ENCODE data around the gene SENP7. TPM values are rescaled to one million over a fixed set of nuclear protein-coding genes. Genes with fewer than 3 reads are reported as not detected.
"Not testable (repeated sequence)": the region's sequence is repeated elsewhere in the genome, so short reads cannot be mapped to it uniquely, and the experiment has no call there.

The SENP7 gene
- total RNA-seq, 2 donors from 2014 or later = 9.3 to 10.6 TPM

DNA sequence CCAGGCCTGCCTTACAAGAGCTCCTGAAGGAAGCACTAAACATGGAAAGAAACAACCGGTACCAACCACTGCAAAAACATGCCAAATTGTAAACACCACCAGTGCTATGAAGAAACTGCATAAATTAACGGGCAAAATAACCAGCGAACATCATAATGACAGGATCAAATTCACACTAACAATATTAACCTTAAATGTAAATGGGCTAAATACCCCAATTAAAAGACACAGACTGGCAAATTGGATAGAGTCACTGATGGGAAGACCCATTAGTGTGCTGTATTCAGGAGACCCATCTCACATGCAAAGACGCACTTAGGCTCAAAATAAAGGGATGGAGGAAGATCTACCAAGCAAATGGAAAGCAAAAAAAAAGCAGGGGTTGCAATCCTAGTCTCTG is 44.3 kb downstream of the SENP7 start:
- intact Hi-C loops (cut with DNase I); ATAC-seq: not testable (repeated sequence)

DNA sequence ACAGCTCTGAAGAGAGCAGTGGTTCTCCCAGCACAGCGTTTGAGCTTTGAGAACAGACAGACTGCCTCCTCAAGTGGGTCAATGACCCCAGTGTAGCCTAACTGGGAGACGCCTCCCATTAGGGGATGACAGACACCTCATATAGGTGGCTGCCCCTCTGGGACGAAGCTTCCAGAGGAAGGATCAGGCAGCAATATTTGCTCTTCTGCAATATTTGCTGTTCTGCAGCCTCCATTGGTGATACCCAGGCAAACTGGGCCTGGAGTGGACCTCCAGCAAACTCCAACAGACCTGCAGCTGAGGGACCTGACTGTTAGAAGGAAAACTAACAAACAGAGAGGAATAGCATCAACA is 45.7 kb downstream of the SENP7 start:
- intact Hi-C loops (cut with DNase I); DNase-seq; ATAC-seq: not testable (repeated sequence)

More for the DNA sequence above, 44.3 kb downstream of the SENP7 start:
- DNase-seq = not testable (repeated sequence)

DNA sequence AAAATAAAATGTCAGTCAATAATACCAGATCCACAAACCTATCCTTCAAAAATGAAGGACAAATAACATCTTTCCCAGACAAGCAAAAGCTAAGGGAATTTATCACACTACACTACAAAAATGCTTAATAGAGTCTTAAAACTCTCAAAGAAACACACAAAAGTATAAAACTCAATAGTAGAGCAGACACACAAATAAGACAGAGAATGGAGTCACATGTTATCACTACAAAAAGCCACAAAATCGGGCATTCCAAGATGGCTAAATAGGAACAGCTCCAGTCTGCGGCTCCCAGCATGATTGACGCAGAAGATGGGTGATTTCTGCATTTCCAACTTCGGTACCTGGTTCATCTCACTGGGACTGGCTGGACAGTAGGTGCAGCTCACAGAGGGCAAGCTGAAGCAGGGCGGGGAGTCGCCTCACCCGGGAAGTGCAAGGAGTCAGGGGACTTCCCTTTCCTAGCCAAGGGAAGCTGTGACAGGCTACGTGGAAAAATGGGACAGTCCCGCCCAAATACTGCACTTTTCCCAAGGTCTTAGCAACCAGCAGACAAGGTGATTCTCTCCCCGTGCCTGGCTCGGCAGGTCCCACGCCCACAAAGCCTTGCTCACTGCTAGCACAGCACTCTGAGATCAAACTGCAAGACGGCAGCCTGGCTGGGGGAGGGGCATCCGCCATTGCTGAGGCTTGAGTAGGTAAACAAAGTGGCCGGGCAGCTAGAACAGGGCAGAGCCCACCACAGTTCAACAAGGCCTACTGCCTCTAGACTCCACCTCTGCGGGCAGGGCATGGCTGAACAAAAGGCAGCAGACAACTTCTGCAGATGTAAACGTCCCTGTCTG is 46.3 kb downstream of the SENP7 start:
- ATAC-seq (no peak), DNase-seq (no peak)
- intact Hi-C loops (cut with DNase I) = no loop called here

DNA sequence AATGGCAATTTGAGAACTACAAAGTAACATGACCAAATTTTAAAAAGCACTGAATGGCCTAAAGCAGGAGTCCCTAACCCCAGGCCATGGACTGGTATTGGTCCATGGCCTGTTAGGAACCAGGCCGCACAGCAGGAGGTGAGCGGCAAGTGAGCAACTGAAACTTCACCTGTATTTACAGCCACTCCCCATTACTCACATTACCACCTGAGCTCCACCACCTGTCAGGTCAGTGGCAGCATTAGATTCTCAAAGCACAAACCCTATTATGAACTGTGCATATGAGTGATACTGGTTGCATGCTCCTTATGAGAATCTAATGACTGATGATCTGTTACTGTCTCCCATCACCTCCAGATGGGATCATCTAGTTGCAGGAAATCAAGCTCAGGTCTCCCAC is 48.8 kb downstream of the SENP7 start:
- ATAC-seq (no peak), DNase-seq (no peak)
- intact Hi-C loops (cut with DNase I) = no loop called here

DNA sequence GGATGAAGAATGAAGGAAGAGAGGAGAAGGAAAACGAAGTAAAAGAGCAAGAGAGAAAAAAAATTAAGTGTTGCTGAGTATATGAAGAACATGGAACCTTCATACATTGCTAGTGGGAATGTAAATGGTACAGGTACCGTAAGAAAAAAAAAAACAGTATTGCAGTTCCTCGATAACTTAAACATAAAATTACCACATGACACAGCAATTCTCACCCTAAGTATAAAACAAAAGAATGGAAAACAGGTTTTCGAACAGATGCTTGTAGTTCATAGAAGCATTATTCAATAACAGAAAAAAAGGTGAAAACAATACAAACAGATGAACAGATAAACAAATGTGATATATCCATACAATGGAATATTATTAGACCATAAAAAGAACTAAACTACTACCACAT is 51.6 kb downstream of the SENP7 start:
- ATAC-seq (no peak), DNase-seq (no peak)
- intact Hi-C loops (cut with DNase I) = no loop called here

DNA sequence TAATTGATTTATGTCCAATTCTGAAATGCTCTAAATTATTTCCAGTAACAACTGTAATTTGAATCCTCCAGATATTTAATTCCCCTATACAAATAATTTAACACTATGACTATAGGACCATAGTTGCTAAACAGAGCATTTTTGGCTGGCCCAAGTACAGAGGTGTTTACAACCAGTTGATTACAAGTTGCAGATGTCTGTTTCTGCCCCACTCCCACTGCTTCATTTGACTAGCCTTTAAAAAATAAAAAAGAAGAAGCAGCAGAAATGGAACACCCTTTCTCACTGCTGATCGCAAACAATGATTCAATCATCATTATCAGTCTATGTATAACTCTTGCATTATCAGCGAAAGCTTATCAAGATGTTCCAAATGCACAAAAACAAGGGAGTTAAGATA is 54.6 kb downstream of the SENP7 start:
- intact Hi-C loops (cut with DNase I) = no loop called here
- ATAC-seq = no peak
- no peak for DNase-seq

DNA sequence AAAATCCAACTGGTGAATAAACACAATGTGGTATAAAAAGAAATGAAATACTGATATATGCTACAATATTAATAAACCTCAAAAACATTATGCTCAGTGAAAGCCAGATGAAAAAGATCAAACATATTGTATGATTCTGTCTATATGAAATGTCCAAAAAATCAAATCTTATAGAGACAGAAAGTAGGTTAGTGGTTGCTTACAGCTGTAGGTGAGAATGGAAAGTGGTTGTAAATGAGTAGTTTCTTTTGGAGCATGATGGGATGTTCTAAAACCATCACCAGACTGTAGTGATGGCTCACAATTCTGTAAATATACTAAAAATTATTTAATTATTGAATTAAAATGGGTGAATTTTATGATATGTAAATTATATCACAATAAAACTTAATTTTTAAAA is 58.4 kb downstream of the SENP7 start:
- ATAC-seq = no peak
- no peak for DNase-seq
- intact Hi-C loops (cut with DNase I) = no loop called here

DNA sequence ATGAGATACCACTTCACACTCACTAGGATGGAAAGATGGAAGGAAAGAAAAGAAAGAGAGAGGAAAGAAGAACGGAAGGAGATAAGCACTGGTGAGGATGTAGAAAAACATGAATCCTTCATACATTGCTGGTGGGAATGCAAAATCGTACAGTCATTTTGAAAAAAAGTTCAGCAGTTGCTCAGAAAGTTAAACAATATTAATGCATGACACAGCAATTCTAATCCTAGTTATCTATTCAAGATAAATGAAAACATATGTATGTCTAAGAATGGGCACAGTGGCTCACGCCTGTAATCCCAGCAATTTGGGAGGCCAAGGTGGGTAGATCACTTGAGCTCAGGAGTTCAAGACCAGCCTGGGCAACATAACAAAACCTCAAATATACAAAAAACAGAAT is 59.1 kb downstream of the SENP7 start:
- DNase-seq = no peak
- intact Hi-C loops (cut with DNase I) = no loop called here
- ATAC-seq = no peak

DNA sequence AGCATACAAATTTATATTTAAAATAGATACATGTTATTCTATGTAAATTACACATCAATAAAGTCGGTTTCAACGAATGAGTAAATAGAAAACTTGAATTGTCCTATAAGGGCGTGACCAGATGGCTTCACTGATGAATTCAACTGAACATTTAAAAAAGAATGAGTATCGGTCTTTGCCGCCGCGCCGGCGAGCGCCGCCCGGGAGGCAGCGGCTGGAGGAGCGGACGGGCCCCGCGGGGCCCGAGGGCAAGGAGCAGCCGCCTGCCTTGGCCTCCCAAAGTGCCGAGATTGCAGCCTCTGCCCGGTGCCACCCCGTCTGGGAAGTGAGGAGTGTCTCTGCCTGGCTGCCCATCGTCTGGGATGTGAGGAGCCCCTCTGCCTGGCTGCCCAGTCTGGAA is 74.4 kb downstream of the SENP7 start:
- intact Hi-C loops (cut with DNase I); ATAC-seq; DNase-seq: not testable (repeated sequence)

DNA sequence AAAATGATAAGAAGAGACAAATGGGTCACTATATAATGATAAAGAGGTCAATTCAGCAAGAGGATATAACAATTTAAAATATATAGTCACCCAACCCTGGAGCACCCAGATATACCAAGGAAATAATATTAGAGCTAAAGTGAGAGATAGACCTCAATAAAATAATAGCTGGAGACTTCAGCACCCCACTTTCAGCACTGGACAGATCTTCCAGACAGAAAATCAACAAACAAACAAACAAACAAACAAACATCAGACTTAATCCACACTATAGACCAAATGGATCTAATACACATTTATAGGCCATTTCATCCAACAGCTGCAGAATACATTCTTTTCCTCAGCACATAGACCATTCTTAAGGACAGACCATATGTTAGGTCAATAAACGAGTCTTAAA is 79.4 kb downstream of the SENP7 start:
- ATAC-seq = no peak
- DNase-seq = no peak
- intact Hi-C loops (cut with DNase I) = no loop called here

DNA sequence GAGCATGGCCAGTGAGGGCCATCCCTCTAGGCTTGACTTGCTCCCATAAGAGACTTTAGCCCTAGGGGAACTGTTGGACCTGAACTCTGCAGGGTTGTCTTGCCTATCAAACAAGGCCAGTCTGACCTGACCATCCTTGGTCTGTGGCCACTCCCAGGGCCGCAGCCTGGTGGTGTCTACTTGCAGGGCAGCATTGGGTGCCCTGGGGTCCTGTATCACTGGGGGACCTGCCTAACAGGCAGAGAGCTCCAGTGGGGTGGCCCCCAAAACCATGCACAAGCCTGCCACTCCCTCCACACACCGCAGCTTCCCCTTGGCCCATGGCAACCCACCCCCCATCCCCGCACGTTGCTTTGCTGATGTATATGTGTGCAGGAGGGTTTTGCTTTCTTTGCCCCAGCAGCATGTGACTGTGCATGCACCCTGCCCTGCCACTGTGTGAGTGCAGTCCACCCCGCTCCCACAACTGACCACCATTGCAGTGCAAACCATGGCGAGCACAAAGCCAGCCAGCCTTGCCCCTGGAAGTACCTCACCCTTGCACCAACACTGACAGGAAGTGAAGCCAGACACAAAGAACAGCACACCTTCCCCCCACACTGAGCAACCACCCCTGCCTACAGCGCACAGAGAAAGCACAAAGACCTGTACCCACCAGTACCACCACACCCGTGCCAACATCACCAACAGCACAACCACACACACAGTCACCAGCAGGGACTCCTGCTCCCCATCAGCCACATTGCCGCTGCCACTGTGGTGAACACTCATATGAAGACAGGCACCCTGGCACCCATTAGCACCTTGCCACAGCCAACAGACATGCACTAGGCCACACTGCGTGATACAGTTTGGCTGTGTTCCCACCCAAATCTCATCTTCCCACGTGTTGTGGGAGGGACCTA is 88.8 kb downstream of the SENP7 start:
- ATAC-seq = no peak
- no peak for DNase-seq

DNA sequence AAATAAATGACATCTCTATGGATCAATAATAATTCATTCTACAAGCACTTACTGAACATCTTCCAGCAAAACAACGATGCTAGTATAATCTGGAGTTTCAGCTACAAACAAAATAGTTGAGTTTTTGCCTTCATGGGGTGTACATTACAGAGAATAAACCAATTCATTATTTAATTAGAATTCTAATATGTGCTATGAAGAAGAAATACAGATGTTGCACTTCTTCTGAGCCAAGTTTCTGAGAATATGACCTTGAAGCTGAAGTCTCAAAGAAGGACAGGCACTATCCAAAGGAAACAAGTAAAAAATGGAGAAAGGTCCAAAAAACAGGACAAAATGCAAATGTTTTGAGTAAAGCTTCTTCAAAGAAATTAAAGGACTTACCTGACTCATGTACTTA is 94.2 kb downstream of the SENP7 start:
- intact Hi-C loops (cut with DNase I) = no loop called here
- DNase-seq = no peak
- ATAC-seq = no peak

More for the DNA sequence above, 88.8 kb downstream of the SENP7 start:
- intact Hi-C loops (cut with DNase I) = no loop called here

DNA sequence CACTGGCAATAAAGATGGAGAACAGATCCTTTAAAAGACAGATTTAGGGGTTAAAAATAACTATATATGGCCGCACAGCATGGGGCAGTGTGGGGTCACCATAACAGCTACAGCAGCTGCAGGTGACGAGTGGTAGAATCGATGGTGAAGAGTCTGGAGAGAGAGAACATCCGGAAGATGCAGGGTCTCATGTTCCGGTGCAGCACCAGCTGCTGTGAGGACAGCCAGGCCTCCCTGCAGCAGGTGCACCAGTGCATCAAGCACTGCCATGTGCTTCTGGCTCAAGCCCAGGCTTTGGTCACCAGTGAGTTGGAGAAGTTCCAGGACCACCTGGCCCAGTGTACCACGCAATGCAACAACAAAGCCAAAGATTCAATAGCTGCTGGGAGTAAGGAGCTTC is 98.9 kb downstream of the SENP7 start:
- DNase-seq = no peak
- intact Hi-C loops (cut with DNase I) = no loop called here

DNA sequence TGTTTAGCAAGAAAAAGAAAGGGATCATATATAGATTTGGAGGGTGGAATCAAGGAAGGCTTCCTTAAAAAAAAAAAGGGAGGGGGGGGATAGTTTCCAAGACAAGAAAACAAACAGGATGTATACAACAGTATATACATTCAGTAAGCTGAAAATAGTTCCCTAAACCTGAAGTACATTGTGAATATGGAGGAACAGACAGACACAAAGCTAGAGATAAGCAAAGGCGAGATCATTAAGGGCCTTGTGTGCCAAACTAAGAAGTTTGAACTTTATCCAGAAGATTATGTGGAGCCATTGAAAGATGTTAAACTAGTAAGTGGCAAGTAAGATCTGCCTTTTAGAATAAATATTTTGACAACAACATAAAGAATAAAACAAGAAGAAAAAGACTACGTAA is 99.4 kb downstream of the SENP7 start:
- no peak for ATAC-seq
- intact Hi-C loops (cut with DNase I) = no loop called here
- DNase-seq = no peak

More for the DNA sequence above, 98.9 kb downstream of the SENP7 start:
- no peak for ATAC-seq

DNA sequence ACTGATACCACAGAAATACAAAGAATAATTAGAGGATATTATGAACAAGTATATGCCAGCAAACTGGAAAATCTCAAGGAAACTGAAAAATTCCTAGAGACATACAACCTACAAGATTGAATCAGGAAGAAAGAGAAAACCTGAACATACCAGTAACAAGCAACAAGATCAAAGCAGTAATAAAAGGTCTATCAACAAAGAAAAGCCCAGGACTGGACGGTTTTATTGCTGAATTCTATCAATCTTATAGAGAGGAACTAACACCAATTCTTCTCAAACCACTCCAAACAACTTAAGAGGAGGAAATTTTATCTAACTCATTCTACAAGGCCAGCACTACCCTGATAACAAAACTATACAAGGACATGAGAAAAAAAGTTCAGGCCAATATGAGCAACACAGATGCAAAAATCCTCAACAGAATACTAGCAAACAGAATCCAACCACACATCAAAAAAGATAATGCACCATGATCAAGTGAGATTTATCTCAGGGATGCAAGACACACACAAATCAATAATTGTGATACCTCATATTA is 121.5 kb downstream of the SENP7 start:
- no peak for ATAC-seq
- DNase-seq = no peak

DNA sequence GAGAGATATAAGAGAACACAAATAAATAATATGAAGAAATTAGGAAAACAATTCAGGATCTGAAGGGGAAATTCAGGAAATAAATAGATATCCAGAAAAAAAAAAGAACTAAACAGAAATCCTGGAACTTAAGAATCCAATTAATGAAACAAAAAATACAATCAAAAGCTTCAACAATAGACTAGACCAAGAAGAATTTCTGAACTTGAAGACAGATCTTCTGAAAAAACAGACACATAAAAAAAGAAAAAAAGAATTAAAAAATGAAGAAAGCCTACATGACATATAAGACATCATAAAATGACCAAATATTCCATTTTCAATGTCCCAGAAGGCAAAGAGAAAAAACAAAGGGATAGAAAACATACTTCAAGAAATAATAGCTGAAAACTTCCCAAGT is 124.3 kb downstream of the SENP7 start:
- intact Hi-C loops (cut with DNase I) = loop anchor here in 1 of 2 donors (10.0 kb wide), 1 partner anchor 154 kb away; no protein-coding TSS in a partner anchor
- DNase-seq = no peak
- no peak for ATAC-seq

More for the DNA sequence above, 121.5 kb downstream of the SENP7 start:
- intact Hi-C loops (cut with DNase I) = no loop called here

DNA sequence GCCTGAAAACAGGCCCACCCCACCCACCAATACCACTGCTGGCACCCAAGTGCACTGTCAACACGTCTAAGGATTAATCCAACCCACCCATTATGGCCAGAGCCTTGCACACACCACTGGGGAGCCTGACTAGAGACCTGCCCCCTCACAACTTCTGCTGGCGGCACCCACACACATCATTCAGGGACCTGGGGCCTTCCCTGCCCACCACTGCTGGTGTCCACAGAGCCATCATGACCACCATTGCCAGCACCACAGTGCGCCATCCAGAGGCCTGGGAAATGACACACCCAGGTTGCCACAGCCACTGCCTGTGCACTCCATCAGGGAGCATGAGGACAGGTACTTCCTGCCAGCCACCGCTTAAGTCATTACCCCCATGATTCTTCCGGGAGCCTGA is 125.7 kb downstream of the SENP7 start:
- intact Hi-C loops (cut with DNase I) = loop anchor here in 1 of 2 donors (10.0 kb wide), 1 partner anchor 153 kb away; no protein-coding TSS in a partner anchor
- ATAC-seq = no peak
- DNase-seq = no peak

DNA sequence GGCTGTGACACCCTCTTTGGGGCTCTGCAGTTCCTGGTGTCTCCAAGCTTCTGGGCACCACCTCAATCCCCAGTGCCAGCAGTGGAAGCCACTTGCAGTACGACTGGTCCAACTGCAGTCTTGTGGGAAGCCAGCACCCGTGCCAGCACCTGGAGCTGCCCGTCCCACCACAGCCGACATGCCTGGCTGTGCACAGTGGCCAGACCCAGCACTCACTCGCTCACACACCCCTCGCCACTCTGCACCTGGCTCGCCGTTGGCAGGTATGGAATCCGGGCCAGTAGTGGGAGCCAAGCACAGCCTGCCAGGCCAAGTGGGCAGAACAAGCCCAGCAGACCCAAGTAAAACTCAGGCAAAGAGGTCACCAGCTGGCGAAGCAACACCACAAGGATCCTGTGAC is 128.6 kb downstream of the SENP7 start:
- ATAC-seq (no peak), DNase-seq (no peak)
- intact Hi-C loops (cut with DNase I) = loop anchor here in 1 of 2 donors (10.0 kb wide), 1 partner anchor 150 kb away; no protein-coding TSS in a partner anchor

DNA sequence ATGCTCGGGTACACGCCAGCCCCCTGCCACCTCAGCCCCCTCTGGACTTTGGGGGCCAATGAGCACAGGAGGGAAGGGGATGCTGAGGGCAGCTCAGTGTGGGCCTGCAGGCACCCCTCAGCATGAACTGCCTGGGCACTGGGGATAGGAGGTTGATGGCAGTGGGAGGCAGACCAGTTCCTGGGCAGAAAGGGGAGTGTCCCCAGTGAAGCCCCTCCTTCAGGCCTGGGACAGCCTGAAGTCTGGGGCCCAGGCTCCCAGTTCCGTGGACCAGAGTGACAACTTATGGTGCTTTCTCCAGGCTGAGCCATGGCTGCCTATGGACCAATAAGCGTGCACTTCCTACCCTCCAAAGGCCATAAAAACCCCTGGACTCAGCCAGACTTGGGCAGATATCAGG is 129.4 kb downstream of the SENP7 start:
- DNase-seq (no peak), ATAC-seq (no peak)
- intact Hi-C loops (cut with DNase I) = loop anchor here in 1 of 2 donors (10.0 kb wide), 1 partner anchor 149 kb away; no protein-coding TSS in a partner anchor

DNA sequence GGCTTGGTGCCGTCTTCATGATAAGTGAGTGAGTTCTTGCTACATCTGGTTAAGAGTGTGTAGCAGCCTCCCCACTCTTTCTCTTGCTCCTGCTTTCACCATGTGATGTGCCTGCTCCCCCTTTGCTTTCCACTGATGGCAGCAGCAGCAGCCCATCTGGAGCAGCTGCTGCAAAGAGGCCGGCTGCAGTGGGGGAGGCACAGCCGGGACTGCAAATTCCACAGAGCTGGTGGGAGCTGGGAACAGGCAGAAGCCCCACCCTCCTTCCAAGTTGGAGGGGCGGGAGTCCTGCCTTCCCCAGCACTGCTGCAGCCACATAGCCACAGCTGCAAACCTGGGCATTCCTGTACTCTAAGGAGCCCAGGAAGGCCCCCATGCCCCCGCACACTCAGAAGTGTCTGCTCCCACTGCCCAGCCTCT is 129.8 kb downstream of the SENP7 start:
- intact Hi-C loops (cut with DNase I) = loop anchor here in 1 of 2 donors (10.0 kb wide), 1 partner anchor 148 kb away; no protein-coding TSS in a partner anchor
- DNase-seq = no peak
- peak in 1 of 2 donors; percentile 24 for ATAC-seq
